H1 (cell line): ENCODE results near the gene SLC26A8. TPM values are rescaled to one million over a fixed set of nuclear protein-coding genes. Genes with fewer than 3 reads are reported as not detected.

Experiments used
- CTCF ChIA-PET: fragments of 300-600 bp; sonication (Branson Sonifier 250); formaldehyde crosslinking; loops from one replicate; lab custom pipeline; 2021; ENCODE audit not compliant: partially characterized antibody; lab: Charles Lee
- POLR2A ChIA-PET: fragments of 300-600 bp; sonication (Branson Sonifier 250); formaldehyde crosslinking; loops from one replicate; lab custom pipeline; 2021; ENCODE audit warnings: inconsistent platforms; ENCODE audit not compliant: partially characterized antibody; lab: Charles Lee
- DNase-seq, 2 experiments: peaks; one replicate each; pipeline versions ENCODE4 v3.0.0 to v3.0.0-alpha.2; 2010 to 2022; ENCODE audit warnings: low spot score in 2 of 2, low read depth in 1 of 2, mixed read lengths in 1 of 2
- FAIRE-seq: peaks from 2 replicates; lab custom pipeline; 2011; peaks lifted over from hg19 to GRCh38; lab: Jason Lieb, UNC
- H2AFZ ChIP-seq: 2 replicates; pipeline ENCODE4 v1.8.1; 2012; ENCODE audit warnings: low read length, inconsistent platforms
- H2AK5ac ChIP-seq: 2 replicates; pipeline ENCODE4 v1.6.1; 2013; ENCODE audit warnings: low read depth, low read length
- H2BK120ac ChIP-seq: replicated peaks from 2 replicates; pipeline ENCODE3; 2013; ENCODE audit warnings: low read depth, low read length, inconsistent platforms
- H2BK12ac ChIP-seq: 2 replicates; pipeline ENCODE4 v1.6.1; 2013; ENCODE audit warnings: low read depth, low read length
- H2BK15ac ChIP-seq: 2 replicates; pipeline ENCODE4 v1.6.1; 2013; ENCODE audit warnings: low read length
- H2BK20ac ChIP-seq: 2 replicates; pipeline ENCODE4 v1.6.1; 2013; ENCODE audit warnings: low read length
- H2BK5ac ChIP-seq: 2 replicates; pipeline ENCODE4 v1.6.1; 2013; ENCODE audit warnings: low read depth, low read length
- H3K14ac ChIP-seq: 2 replicates; pipeline ENCODE4 v1.6.1; 2013; ENCODE audit warnings: inconsistent platforms; ENCODE audit not compliant: insufficient read length
- H3K18ac ChIP-seq: 2 replicates; pipeline ENCODE4 v1.6.1; 2013; ENCODE audit warnings: low read length; ENCODE audit errors: extremely low read depth
- H3K23ac ChIP-seq: 2 replicates; pipeline ENCODE4 v1.6.1; 2013; ENCODE audit warnings: inconsistent platforms; ENCODE audit not compliant: insufficient read length
- H3K23me2 ChIP-seq: 2 replicates; pipeline ENCODE4 v1.6.1; 2013; ENCODE audit warnings: low read depth, low read length
- H3K27ac ChIP-seq: 2 replicates; pipeline ENCODE4 v1.6.1; 2011; ENCODE audit warnings: low read depth, low read length, inconsistent platforms
- H3K27me3 ChIP-seq, 4 experiments: replicated peaks in 1 of 4; 1 replicate in 1 of 4; 2 replicates in 3 of 4; pipeline versions ENCODE4 v1.6.1 to v1.8.1; 2011 to 2013; ENCODE audit warnings: low read length in 3 of 4, mild to moderate bottlenecking in 3 of 4, inconsistent platforms in 2 of 4, mixed read lengths in 2 of 4, moderate library complexity in 1 of 4; ENCODE audit not compliant: control insufficient read depth in 3 of 4, insufficient read depth in 3 of 4; ENCODE audit errors: extremely low read depth in 1 of 4
- H3K36me3 ChIP-seq, 4 experiments: 2 replicates each; pipeline versions ENCODE4 v1.6.1 to v1.8.1; 2011 to 2013; ENCODE audit warnings: mild to moderate bottlenecking in 4 of 4, low read length in 3 of 4, moderate library complexity in 2 of 4, control low read depth in 1 of 4, inconsistent platforms in 1 of 4; ENCODE audit not compliant: insufficient read depth in 4 of 4, control insufficient read depth in 2 of 4
- H3K4ac ChIP-seq: replicated peaks from 2 replicates; pipeline ENCODE3; 2013; ENCODE audit warnings: low read length, low read depth, mixed read lengths, inconsistent platforms; ENCODE audit not compliant: insufficient read length
- H3K4me1 ChIP-seq, 4 experiments: replicated peaks in 1 of 4; 1 replicate in 1 of 4; 2 replicates in 3 of 4; pipeline versions ENCODE4 v1.6.1 to v1.8.1; 2011 to 2013; ENCODE audit warnings: low read length in 3 of 4, inconsistent platforms in 2 of 4, mixed read lengths in 1 of 4; ENCODE audit not compliant: insufficient read depth in 4 of 4, control insufficient read depth in 3 of 4
- H3K4me2 ChIP-seq, 2 experiments: 2 replicates each; pipeline versions ENCODE4 v1.6.1 to v1.8.1; 2011 to 2013; ENCODE audit warnings: low read depth in 2 of 2, low read length in 2 of 2, control low read depth in 1 of 2, inconsistent platforms in 1 of 2, mild to moderate bottlenecking in 1 of 2; ENCODE audit not compliant: insufficient read depth in 1 of 2
- H3K4me3 ChIP-seq, 4 experiments: fragments of 200-600, 300-600 bp in 1 of 4; sonication (generic), shearing (Covaris generic), sonication (Bioruptor Twin) in 1 of 4; 2 replicates each; pipeline versions ENCODE4 v1.5.1 to v1.8.1; 2011 to 2016; ENCODE audit warnings: low read length in 4 of 4, low read depth in 3 of 4, control low read depth in 2 of 4, inconsistent platforms in 2 of 4, mild to moderate bottlenecking in 2 of 4, mixed read lengths in 1 of 4, moderate library complexity in 1 of 4; ENCODE audit not compliant: insufficient read depth in 2 of 4; ENCODE audit errors: extremely low read depth in 1 of 4
- H3K56ac ChIP-seq: replicated peaks from 2 replicates; pipeline ENCODE3; 2013; ENCODE audit warnings: low read depth, mild to moderate bottlenecking, mixed read lengths, low read length, inconsistent platforms; ENCODE audit not compliant: insufficient read length
- H3K79me1 ChIP-seq: 2 replicates; pipeline ENCODE4 v1.6.1; 2013; ENCODE audit warnings: low read depth, low read length, control low read depth
- H3K79me2 ChIP-seq, 2 experiments: 2 replicates each; pipeline versions ENCODE4 v1.6.1 to v1.8.1; 2012 to 2013; ENCODE audit warnings: low read length in 2 of 2, mild to moderate bottlenecking in 2 of 2, inconsistent platforms in 1 of 2; ENCODE audit not compliant: insufficient read depth in 2 of 2, control insufficient read depth in 1 of 2
- H3K9ac ChIP-seq, 4 experiments: replicated peaks in 1 of 4; 1 replicate in 1 of 4; 2 replicates in 3 of 4; pipeline versions ENCODE4 v1.6.1 to v1.8.1; 2011 to 2013; ENCODE audit warnings: low read depth in 3 of 4, low read length in 3 of 4, control low read depth in 2 of 4, mild to moderate bottlenecking in 2 of 4, moderate library complexity in 2 of 4, inconsistent platforms in 1 of 4; ENCODE audit errors: extremely low read depth in 1 of 4
- H3K9me3 ChIP-seq, 2 experiments: 2 replicates each; pipeline versions ENCODE4 v1.6.1 to v1.8.1; 2012 to 2013; ENCODE audit warnings: mild to moderate bottlenecking in 2 of 2, moderate library complexity in 2 of 2, control low read depth in 1 of 2, inconsistent platforms in 1 of 2, low read depth in 1 of 2, low read length in 1 of 2, mixed read lengths in 1 of 2; ENCODE audit not compliant: insufficient read depth in 2 of 2
- H4K20me1 ChIP-seq, 2 experiments: replicated peaks in 1 of 2; 2 replicates each; pipeline versions ENCODE3 to v1.8.1; 2011 to 2013; ENCODE audit warnings: inconsistent platforms in 2 of 2, low read length in 2 of 2, mild to moderate bottlenecking in 1 of 2; ENCODE audit not compliant: insufficient read depth in 2 of 2, control insufficient read depth in 1 of 2
- H4K5ac ChIP-seq: 2 replicates; pipeline ENCODE4 v1.6.1; 2013; ENCODE audit warnings: low read length, low read depth, mixed read lengths, inconsistent platforms; ENCODE audit not compliant: insufficient read length
- H4K8ac ChIP-seq: 2 replicates; pipeline ENCODE4 v1.8.0; 2013; ENCODE audit warnings: mild to moderate bottlenecking, moderate library complexity, low read length, inconsistent platforms; ENCODE audit not compliant: insufficient read depth; ENCODE audit errors: extremely low read depth
- H4K91ac ChIP-seq: replicated peaks from 2 replicates; pipeline ENCODE3; 2013; ENCODE audit warnings: low read length, mixed read lengths, inconsistent platforms; ENCODE audit not compliant: insufficient read length
- CEBPB ChIP-seq: IDR thresholded peaks from 2 replicates; pipeline ENCODE4 v1.6.1; 2012; ENCODE audit warnings: low read depth, low read length
- EGR1 ChIP-seq: IDR thresholded peaks from 2 replicates; pipeline ENCODE4 v1.6.1; 2011; ENCODE audit warnings: low read depth, low read length, borderline replicate concordance
- FOSL1 ChIP-seq: IDR thresholded peaks from 2 replicates; pipeline ENCODE4 v1.6.1; 2011; ENCODE audit warnings: mild to moderate bottlenecking, low read depth, low read length, moderate library complexity; ENCODE audit not compliant: insufficient read depth
- HDAC2 ChIP-seq, 2 experiments: fragments of 300-600 bp in 1 of 2; sonication (generic) in 1 of 2; IDR thresholded peaks; 2 replicates each; pipeline ENCODE4 v1.6.1; 2011 to 2012; ENCODE audit warnings: low read depth in 2 of 2, low read length in 2 of 2, mild to moderate bottlenecking in 2 of 2, moderate library complexity in 2 of 2, borderline replicate concordance in 1 of 2, inconsistent platforms in 1 of 2
- KDM1A ChIP-seq: fragments of 200-600, 300-600 bp; sonication (generic); IDR thresholded peaks from 2 replicates; pipeline ENCODE4 v1.7.1; 2016; ENCODE audit warnings: mild to moderate bottlenecking, low read length, borderline replicate concordance
- POLR2AphosphoS5 ChIP-seq: IDR thresholded peaks from 2 replicates; pipeline ENCODE4 v1.6.1; 2011; ENCODE audit warnings: low read depth, low read length
- RAD21 ChIP-seq, 2 experiments: IDR thresholded peaks in 1 of 2; conservative IDR thresholded peaks in 1 of 2; 2 replicates each; pipeline ENCODE4 v1.6.1; 2011; ENCODE audit warnings: low read depth in 2 of 2, low read length in 2 of 2, improper control_type of control experiment in 1 of 2, inconsistent platforms in 1 of 2, mild to moderate bottlenecking in 1 of 2, moderate library complexity in 1 of 2
- SRF ChIP-seq: IDR thresholded peaks from 2 replicates; pipeline ENCODE4 v1.6.1; 2011; ENCODE audit warnings: mild to moderate bottlenecking, low read depth, low read length, moderate library complexity
- TBP ChIP-seq: IDR thresholded peaks from 2 replicates; pipeline ENCODE4 v1.6.1; 2011; ENCODE audit warnings: low read depth, low read length, improper control_type of control experiment
- TEAD4 ChIP-seq: IDR thresholded peaks from 2 replicates; pipeline ENCODE4 v1.6.1; 2012; ENCODE audit warnings: low read depth, low read length, inconsistent platforms, mixed read lengths
- YY1 ChIP-seq: IDR thresholded peaks from 2 replicates; pipeline ENCODE4 v1.6.1; 2011; ENCODE audit warnings: low read depth, mild to moderate bottlenecking, low read length
- WGBS, 2 experiments: shearing (Covaris generic) in 1 of 2; methylation state at CpG; one replicate each; pipeline versions ENCODE4 v1.1.6 to v1.1.7; 2013 to 2015; ENCODE audit warnings: low lambda C conversion rate in 2 of 2, mixed read lengths in 2 of 2, inconsistent platforms in 1 of 2, low coverage in 1 of 2, missing lambda C conversion rate in 1 of 2; ENCODE audit not compliant: insufficient replicate concordance in 2 of 2, insufficient coverage in 1 of 2, insufficient read length in 1 of 2; ENCODE audit errors: extremely low coverage in 1 of 2, missing lambda C conversion rate in 1 of 2; 5-methylcytosine and 5-hydroxymethylcytosine counted together
- polyA plus RNA-seq, 7 experiments: library from polyadenylated mRNA; depleted of rRNA in 3 of 7; stranded (reverse) in 5 of 7; unstranded in 2 of 7; fragments of >200 nt in 5 of 7; fragments of 200-250 nt in 2 of 7; gene quantifications; 1 replicate in 5 of 7; 2 replicates in 1 of 7; 4 replicates in 1 of 7; pipeline versions ENCODE4 v1.2.1 to v1.2.3, GENCODE V29; 2011 to 2013; ENCODE audit warnings: missing spikeins in 2 of 7, mixed read lengths in 2 of 7
- total RNA-seq: library from RNA; stranded (reverse); fragmentation: NEBNext Ultra II Directional; extraction: Animal tissue kit (Norgen Biotek cat#: 25700); gene quantifications from 2 replicates; pipeline ENCODE4 v1.2.1, GENCODE V29; 2021

SLC26A8 gene
- total and polyA plus RNA-seq, 2 of the 8 experiments (the other 6 are each of a cell fraction or from before 2014, with no cell fraction given) = 0.56 to 0.57 TPM

- Histone ChIP-seq H3K79me2 (peaks cover 0 to 14% of the 10 kb centered on the region in 2 experiments; a peak in 1 of 4 replicates), H2BK12ac (no peak overlapping the region), H3K4me1 (no peaks in the 10 kb centered on the region), H3K27me3 (no peaks in the 10 kb centered on the region), H3K4ac (no peak overlapping the region), H4K8ac (no peak overlapping the region), H3K18ac (no peak overlapping the region), H3K23ac (no peak overlapping the region), H2BK5ac (no peak overlapping the region), H3K9me3 (no peaks in the 10 kb centered on the region), H3K56ac (no peak overlapping the region), H3K4me2 (no peak overlapping the region), H3K4me3 (no peak overlapping the region), H4K20me1 (peaks cover 3 to 6% of the 10 kb centered on the region in 2 experiments), H2AK5ac (no peak overlapping the region), H3K9ac (no peak overlapping the region), H3K14ac (no peak overlapping the region), H4K91ac (no peak overlapping the region), H3K79me1 (peaks cover 4% of the 10 kb centered on the region; the same call in 1 of the 2 replicates), H3K36me3 (peaks cover 0 to 17% (median 1%) of the 10 kb centered on the region in 4 experiments; a peak in 3 of 8 replicates), H2BK15ac (no peak overlapping the region), H2BK120ac (no peak overlapping the region), H4K5ac (no peak overlapping the region), H3K23me2 (no peaks in the 10 kb centered on the region), H2BK20ac (no peak overlapping the region), H3K27ac (no peak overlapping the region), H2AFZ (no peak overlapping the region)
- ChIA-PET CTCF (interaction anchor here (1.9 kb wide), 1 partner anchor 19 kb away, joined by 4 read pairs; no protein-coding TSS in a partner anchor), POLR2A (no interaction called here)
- no peak for FAIRE-seq
- no peak for DNase-seq
- WGBS, 2 experiments = 95% methylated on average over 2 of the region's 2 CpGs; no CpG with 5 or more reads in 1 of the 2 experiments
- no peak for TF ChIP-seq TEAD4
- TF ChIP-seq FOSL1 = no peak
- TF ChIP-seq KDM1A = no peak
- TF ChIP-seq POLR2AphosphoS5 = no peak
- no peak for TF ChIP-seq CEBPB
- TF ChIP-seq RAD21 (IDR thresholded peaks at IDR 0.05 in 1 of 2, conservative IDR thresholded peaks at IDR 0.05 in 1 of 2; ENCODE audit: low read depth in 2 of 2, low read length in 2 of 2) = no peak
- TF ChIP-seq TBP = no peak
- no peak for TF ChIP-seq EGR1
- no peak for TF ChIP-seq YY1
- TF ChIP-seq SRF = no peak
- TF ChIP-seq HDAC2 (IDR thresholded peaks at IDR 0.05; ENCODE audit: borderline replicate concordance in 1 of 2, low read depth in 2 of 2, low read length in 2 of 2) = no peak
Observed at GRCh38 chr6:36054956-36055355, 30.5 kb upstream of the SLC26A8 start.
